Liver (tissue), 9 donors: ENCODE data around the gene PTPRD. TPM values are rescaled to one million over a fixed set of nuclear protein-coding genes. Genes with fewer than 3 reads are reported as not detected.

Experiments used
- DNase-seq: peaks from one replicate; pipeline ENCODE4 v3.0.0-alpha.2; 2017; ENCODE audit warnings: low spot score
- H3K27ac ChIP-seq, 2 donors: one replicate each; pipeline ENCODE4 v1.7.0; 2013; ENCODE audit warnings: inconsistent platforms in 2 of 2, low read length in 2 of 2, control low read depth in 1 of 2, low read depth in 1 of 2, mild to moderate bottlenecking in 1 of 2
- H3K27me3 ChIP-seq, 4 donors: one replicate each; pipeline versions ENCODE4 v1.6.1 to v1.7.0; 2013; ENCODE audit warnings: low read length in 3 of 4, inconsistent platforms in 1 of 4, mild to moderate bottlenecking in 1 of 4, moderate library complexity in 1 of 4; ENCODE audit not compliant: control insufficient read depth in 4 of 4, insufficient read depth in 4 of 4
- H3K36me3 ChIP-seq, 4 donors: one replicate each; pipeline versions ENCODE4 v1.6.1 to v1.7.0; 2013; ENCODE audit warnings: low read length in 3 of 4, mild to moderate bottlenecking in 3 of 4, low read depth in 1 of 4, moderate library complexity in 1 of 4; ENCODE audit not compliant: control insufficient read depth in 4 of 4, insufficient read depth in 3 of 4
- H3K4me1 ChIP-seq, 4 donors: one replicate each; pipeline versions ENCODE4 v1.6.1 to v1.7.0; 2013; ENCODE audit warnings: low read length in 3 of 4, mild to moderate bottlenecking in 3 of 4, moderate library complexity in 1 of 4; ENCODE audit not compliant: control insufficient read depth in 4 of 4, insufficient read depth in 4 of 4
- H3K4me3 ChIP-seq, 3 donors: one replicate each; pipeline versions ENCODE4 v1.6.1 to v1.7.0; 2013; ENCODE audit warnings: low read length in 3 of 3, control low read depth in 1 of 3, low read depth in 1 of 3, mild to moderate bottlenecking in 1 of 3
- H3K9ac ChIP-seq, 2 donors: one replicate each; pipeline ENCODE4 v1.7.0; 2013; ENCODE audit warnings: low read length in 2 of 2, mild to moderate bottlenecking in 2 of 2, moderate library complexity in 2 of 2, control low read depth in 1 of 2, low read depth in 1 of 2
- H3K9me3 ChIP-seq, 4 donors: one replicate each; pipeline versions ENCODE4 v1.6.1 to v1.7.0; 2013; ENCODE audit warnings: low read length in 3 of 4; ENCODE audit not compliant: control insufficient read depth in 4 of 4
- ATF3 ChIP-seq: IDR thresholded peaks from 2 replicates; pipeline ENCODE4 v1.6.1; 2016; ENCODE audit warnings: antibody characterized with exemption
- CTCF ChIP-seq: fragments of 150-350 bp; IDR thresholded peaks from 2 replicates; pipeline ENCODE4 v1.5.1; 2017; ENCODE audit warnings: improper control_type of control experiment, low read depth, low read length; ENCODE audit not compliant: missing input control
- EGR1 ChIP-seq, 2 donors: IDR thresholded peaks; 2 replicates each; pipeline ENCODE4 v1.6.1; 2016 to 2018; ENCODE audit warnings: antibody characterized with exemption in 2 of 2, low read depth in 2 of 2
- FOXA1 ChIP-seq: IDR thresholded peaks from 2 replicates; pipeline ENCODE4 v1.6.1; 2016; ENCODE audit warnings: antibody characterized with exemption
- FOXA2 ChIP-seq: IDR thresholded peaks from 2 replicates; pipeline ENCODE4 v1.6.1; 2016; ENCODE audit warnings: antibody characterized with exemption
- GABPA ChIP-seq, 2 donors: IDR thresholded peaks in 1 of 2; conservative IDR thresholded peaks in 1 of 2; 2 replicates each; pipeline ENCODE4 v1.6.1; 2016; ENCODE audit warnings: antibody characterized with exemption in 2 of 2, mild to moderate bottlenecking in 1 of 2, moderate library complexity in 1 of 2
- HNF4A ChIP-seq, 2 donors: conservative IDR thresholded peaks; 2 replicates each; pipeline ENCODE4 v1.6.1; 2016; ENCODE audit warnings: antibody characterized with exemption in 2 of 2, mild to moderate bottlenecking in 2 of 2
- HNF4G ChIP-seq: IDR thresholded peaks from 2 replicates; pipeline ENCODE4 v1.6.1; 2016; ENCODE audit warnings: antibody characterized with exemption
- JUND ChIP-seq, 2 donors: IDR thresholded peaks; 2 replicates each; pipeline ENCODE4 v1.6.1; 2016; ENCODE audit warnings: antibody characterized with exemption in 2 of 2
- MAX ChIP-seq: IDR thresholded peaks from 2 replicates; pipeline ENCODE4 v1.6.1; 2016; ENCODE audit warnings: antibody characterized with exemption
- NR2F2 ChIP-seq: IDR thresholded peaks from 2 replicates; pipeline ENCODE4 v1.6.1; 2016; ENCODE audit warnings: antibody characterized with exemption
- RAD21 ChIP-seq, 2 donors: IDR thresholded peaks; 2 replicates each; pipeline ENCODE4 v1.6.1; 2016; ENCODE audit warnings: antibody characterized with exemption in 2 of 2, mild to moderate bottlenecking in 2 of 2
- REST ChIP-seq: IDR thresholded peaks from 2 replicates; pipeline ENCODE4 v1.6.1; 2016; ENCODE audit warnings: antibody characterized with exemption, mild to moderate bottlenecking
- RXRA ChIP-seq, 2 donors: IDR thresholded peaks; 2 replicates each; pipeline ENCODE4 v1.6.1; 2017 to 2018; ENCODE audit warnings: antibody characterized with exemption in 2 of 2, mild to moderate bottlenecking in 1 of 2
- SP1 ChIP-seq: IDR thresholded peaks from 2 replicates; pipeline ENCODE4 v1.6.1; 2018; ENCODE audit warnings: antibody characterized with exemption, mild to moderate bottlenecking
- TAF1 ChIP-seq: conservative IDR thresholded peaks from 2 replicates; pipeline ENCODE4 v1.6.1; 2016; ENCODE audit warnings: antibody characterized with exemption, mild to moderate bottlenecking
- YY1 ChIP-seq: IDR thresholded peaks from 2 replicates; pipeline ENCODE4 v1.6.1; 2016; ENCODE audit warnings: antibody characterized with exemption, mild to moderate bottlenecking
- ZBTB33 ChIP-seq: IDR thresholded peaks from 2 replicates; pipeline ENCODE4 v1.6.1; 2016; ENCODE audit warnings: antibody characterized with exemption
- WGBS: extraction: QIAGEN DNeasy Blood & Tissue Kit; methylation state at CpG from one replicate; pipeline ENCODE4 v1.1.7; 2013; 5-methylcytosine and 5-hydroxymethylcytosine counted together
- polyA plus RNA-seq, 2 donors: library from polyadenylated mRNA; stranded (reverse) in 1 of 2; unstranded in 1 of 2; fragments of 200-250 nt in 1 of 2; fragments of >200 nt in 1 of 2; fragmentation: Nextera tagmentation in 1 of 2; extraction: Ambion mirVana in 1 of 2; gene quantifications; one replicate each; pipeline versions ENCODE4 v1.2.1 to v1.2.3, GENCODE V29; 2013 to 2015
- total RNA-seq, 2 donors: library from RNA; depleted of rRNA; stranded (reverse); fragments of >200 nt; gene quantifications; one replicate each; pipeline ENCODE4 v1.2.3, GENCODE V29; 2014
- donor health status: healthy.
- donor health status: healthy.
- donor health status: healthy.
- donor health status: healthy.
- donor health status: healthy.

PTPRD gene
- total and polyA plus RNA-seq, 4 donors = 0.78 to 34.2 (median 4.7) TPM

- H3K9ac ChIP-seq = no peak overlapping the region
- H3K27ac ChIP-seq = no peak overlapping the region
- no peaks in the 10 kb centered on the region for H3K36me3 ChIP-seq
- peaks cover 4 to 25% (median 16%) of the 10 kb centered on the region in 4 donors for H3K4me1 ChIP-seq
- DNase-seq = no peak
- WGBS = 57% methylated on average over 2 of the region's 2 CpGs
- no peaks in the 10 kb centered on the region for H3K27me3 ChIP-seq
- no peak overlapping the region for H3K4me3 ChIP-seq
- TF ChIP-seq CTCF (no peak), SP1 (no peak), EGR1 (IDR thresholded peaks at IDR 0.05; ENCODE audit: low read depth in 2 of 2) (no peak), TAF1 (no peak), FOXA2 (no peak), RXRA (IDR thresholded peaks at IDR 0.05) (no peak), NR2F2 (no peak), MAX (no peak), FOXA1 (no peak)
- H3K9me3 ChIP-seq = no peaks in the 10 kb centered on the region
Observed at GRCh38 chr9:8816361-8816760, 1796.4 kb downstream of the PTPRD start.

GRCh38 chr9:8815931-8816330 lies 1796.9 kb downstream of the PTPRD start:
- WGBS = 79% methylated on average over 1 of the region's 1 CpG
- no peaks in the 10 kb centered on the region for H3K27me3 ChIP-seq
- no peak overlapping the region for H3K27ac ChIP-seq
- H3K9ac ChIP-seq = no peak overlapping the region
- H3K9me3 ChIP-seq = no peaks in the 10 kb centered on the region
- H3K36me3 ChIP-seq = no peaks in the 10 kb centered on the region
- no peak for DNase-seq
- H3K4me3 ChIP-seq = no peak overlapping the region
- H3K4me1 ChIP-seq = peaks cover 4 to 22% (median 16%) of the 10 kb centered on the region in 4 donors
- TF ChIP-seq ATF3 (no peak), CTCF (no peak), RAD21 (IDR thresholded peaks at IDR 0.05) (no peak), GABPA (IDR thresholded peaks at IDR 0.05 in 1 of 2, conservative IDR thresholded peaks at IDR 0.05 in 1 of 2) (no peak), MAX (no peak), RXRA (IDR thresholded peaks at IDR 0.05) (no peak), HNF4A (conservative IDR thresholded peaks at IDR 0.05) (no peak), EGR1 (IDR thresholded peaks at IDR 0.05; ENCODE audit: low read depth in 2 of 2) (no peak), HNF4G (no peak), ZBTB33 (no peak), FOXA2 (no peak), REST (no peak), FOXA1 (no peak), JUND (IDR thresholded peaks at IDR 0.05) (no peak), SP1 (no peak), YY1 (no peak)
